CD8-positive, alpha-beta memory T cell (primary cell): ENCODE measurements around the gene ABCC12. TPM values are rescaled to one million over a fixed set of nuclear protein-coding genes. Genes with fewer than 3 reads are reported as not detected.
A peak's percentile ranks its signal among the peaks of the same experiment; 100 is the strongest.

Experiments
- CTCF ChIA-PET: fragments of 350-600 bp; sonication (Branson Sonifier 250); formaldehyde crosslinking; loops from one replicate; lab custom pipeline; 2021; ENCODE audit warnings: antibody characterized with exemption; lab: Charles Lee
- POLR2A ChIA-PET: fragments of 350-600 bp; sonication (Branson Sonifier 250); formaldehyde crosslinking; loops from one replicate; lab custom pipeline; 2021; ENCODE audit warnings: antibody characterized with exemption; lab: Charles Lee
- DNase-seq, 5 donors: peaks; one replicate each; pipeline versions ENCODE4 v3.0.0 to v3.0.0-alpha.2; 2020 to 2022; ENCODE audit warnings: mixed read lengths in 1 of 5
- H3K27ac ChIP-seq: one replicate; pipeline ENCODE4 v1.7.0; 2013; ENCODE audit warnings: low read depth, mild to moderate bottlenecking, low read length, moderate library complexity
- H3K27me3 ChIP-seq: 2 replicates; pipeline ENCODE4 v1.7.0; 2013; ENCODE audit warnings: low read length, mild to moderate bottlenecking; ENCODE audit not compliant: insufficient read depth, poor library complexity, severe bottlenecking
- H3K36me3 ChIP-seq: 2 replicates; pipeline ENCODE4 v1.7.0; 2013; ENCODE audit warnings: mild to moderate bottlenecking, low read length, moderate library complexity; ENCODE audit not compliant: insufficient read depth
- H3K4me1 ChIP-seq: 2 replicates; pipeline ENCODE4 v1.7.0; 2013; ENCODE audit warnings: mild to moderate bottlenecking, low read length, moderate library complexity; ENCODE audit not compliant: insufficient read depth
- H3K4me3 ChIP-seq: 2 replicates; pipeline ENCODE4 v1.7.0; 2013; ENCODE audit warnings: mild to moderate bottlenecking, low read length
- H3K9me3 ChIP-seq: 2 replicates; pipeline ENCODE4 v1.7.0; 2013; ENCODE audit warnings: mild to moderate bottlenecking, low read length
- H3K27ac Mint-ChIP-seq, 8 donors: one replicate each; pipeline ENCODE4 v1.8.0; 2020 to 2021; ENCODE audit warnings: mixed read lengths in 8 of 8, mild to moderate bottlenecking in 6 of 8, inconsistent platforms in 3 of 8, moderate library complexity in 3 of 8
- H3K27me3 Mint-ChIP-seq, 2 donors: one replicate each; pipeline ENCODE4 v1.8.0; 2020 to 2021; ENCODE audit warnings: mixed read lengths in 2 of 2, mild to moderate bottlenecking in 1 of 2, moderate library complexity in 1 of 2
- H3K36me3 Mint-ChIP-seq, 3 donors: one replicate each; pipeline ENCODE4 v1.8.0; 2020 to 2021; ENCODE audit warnings: mixed read lengths in 3 of 3, inconsistent platforms in 1 of 3, mild to moderate bottlenecking in 1 of 3
- H3K4me1 Mint-ChIP-seq, 3 donors: one replicate each; pipeline ENCODE4 v1.8.0; 2020 to 2021; ENCODE audit warnings: mixed read lengths in 3 of 3, inconsistent platforms in 1 of 3, mild to moderate bottlenecking in 1 of 3
- H3K4me3 Mint-ChIP-seq, 7 donors: one replicate each; pipeline ENCODE4 v1.8.0; 2020 to 2021; ENCODE audit warnings: mixed read lengths in 7 of 7, mild to moderate bottlenecking in 6 of 7, moderate library complexity in 4 of 7, inconsistent platforms in 2 of 7
- H3K9me3 Mint-ChIP-seq, 5 donors: one replicate each; pipeline ENCODE4 v1.8.0; 2020 to 2022; ENCODE audit warnings: mixed read lengths in 5 of 5, mild to moderate bottlenecking in 3 of 5, moderate library complexity in 2 of 5, inconsistent platforms in 1 of 5
- polyA plus RNA-seq: library from polyadenylated mRNA; unstranded; fragments of 300-500 nt; fragmentation: Illumina TruSeq; gene quantifications from one replicate; pipeline ENCODE4 v1.2.3, GENCODE V29; 2021
- total RNA-seq, 2 experiments: library from RNA; stranded (reverse); gene quantifications; one replicate each; pipeline ENCODE4 v1.2.3, GENCODE V29; 2021

The ABCC12 gene
- total and polyA plus RNA-seq, 3 experiments from 2014 or later: not detected

DNA sequence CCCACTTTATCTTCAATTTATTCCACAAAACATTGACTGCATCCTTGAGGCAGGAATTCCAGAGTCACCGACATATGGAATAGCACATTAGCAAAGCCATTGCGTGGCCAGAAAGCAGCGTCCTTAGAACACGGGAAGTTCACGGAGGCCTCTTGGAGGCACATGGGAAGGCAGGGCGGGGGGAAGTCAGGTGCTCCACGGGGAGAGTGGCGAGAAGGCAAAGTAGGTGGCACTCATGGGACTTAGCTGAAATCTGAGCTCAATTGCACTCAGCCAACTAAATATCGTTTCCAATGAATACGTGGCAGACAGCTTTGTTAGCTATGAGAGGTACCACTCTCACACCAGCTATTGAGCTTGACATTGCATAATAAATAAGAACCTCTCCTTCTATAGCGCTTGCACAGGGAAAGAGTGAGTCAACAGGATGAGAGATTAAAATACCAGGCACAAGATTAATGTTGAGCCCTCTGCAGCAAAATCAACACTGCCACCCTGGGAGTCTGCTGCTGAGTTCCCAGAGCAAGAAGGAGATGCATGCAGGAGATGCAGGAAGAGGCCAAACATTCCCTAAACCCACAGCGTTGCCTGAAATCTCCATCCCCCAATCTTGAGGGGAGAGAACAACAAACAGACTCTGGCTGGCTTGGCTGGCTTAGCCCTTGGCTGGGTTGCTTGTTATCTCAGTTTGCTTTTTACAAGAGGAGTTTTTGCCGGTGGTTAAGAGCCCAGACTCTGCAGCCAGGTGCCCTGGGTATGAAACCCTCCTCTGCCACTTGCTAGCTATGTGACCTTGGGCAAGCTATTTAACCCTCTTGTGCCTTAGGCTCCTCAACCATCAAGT, 28.8 kb downstream of the ABCC12 start:
- H3K36me3 ChIP-seq: no peaks in the 10 kb centered on the region
- Mint-ChIP-seq H3K4me3 (no peak overlapping the region), H3K9me3 (no peaks in the 10 kb centered on the region), H3K27ac (no peak overlapping the region), H3K4me1 (no peaks in the 10 kb centered on the region), H3K36me3 (no peaks in the 10 kb centered on the region), H3K27me3 (peaks cover 5 to 9% of the 10 kb centered on the region in 2 donors)
- H3K27me3 ChIP-seq: no peaks in the 10 kb centered on the region
- H3K27ac ChIP-seq: no peak overlapping the region
- CTCF ChIA-PET: interaction anchor here (1.6 kb wide), 1 partner anchor 11 kb away, joined by 3 read pairs; no protein-coding TSS in a partner anchor
- POLR2A ChIA-PET: no interaction called here
- DNase-seq: no peak
- no peaks in the 10 kb centered on the region for H3K4me1 ChIP-seq
- no peaks in the 10 kb centered on the region for H3K9me3 ChIP-seq
- no peak overlapping the region for H3K4me3 ChIP-seq

- Histone ChIP-seq H3K27me3 (no peaks in the 10 kb centered on the region), H3K36me3 (no peaks in the 10 kb centered on the region), H3K9me3 (no peaks in the 10 kb centered on the region), H3K4me3 (no peak overlapping the region), H3K27ac (no peak overlapping the region), H3K4me1 (no peaks in the 10 kb centered on the region)
- ChIA-PET POLR2A (no interaction called here), CTCF (interaction anchor here (1.6 kb wide), 1 partner anchor 12 kb away, joined by 3 read pairs; no protein-coding TSS in a partner anchor)
- H3K4me3 Mint-ChIP-seq: no peak overlapping the region
- H3K27me3 Mint-ChIP-seq: peaks cover 0 to 3% of the 10 kb centered on the region in 2 donors
- H3K36me3 Mint-ChIP-seq: no peaks in the 10 kb centered on the region
- no peaks in the 10 kb centered on the region for H3K4me1 Mint-ChIP-seq
- no peak overlapping the region for H3K27ac Mint-ChIP-seq
- no peaks in the 10 kb centered on the region for H3K9me3 Mint-ChIP-seq
- DNase-seq: no peak
Observed at GRCh38 chr16:48125888-48126287, 29.9 kb downstream of the ABCC12 start.

DNA sequence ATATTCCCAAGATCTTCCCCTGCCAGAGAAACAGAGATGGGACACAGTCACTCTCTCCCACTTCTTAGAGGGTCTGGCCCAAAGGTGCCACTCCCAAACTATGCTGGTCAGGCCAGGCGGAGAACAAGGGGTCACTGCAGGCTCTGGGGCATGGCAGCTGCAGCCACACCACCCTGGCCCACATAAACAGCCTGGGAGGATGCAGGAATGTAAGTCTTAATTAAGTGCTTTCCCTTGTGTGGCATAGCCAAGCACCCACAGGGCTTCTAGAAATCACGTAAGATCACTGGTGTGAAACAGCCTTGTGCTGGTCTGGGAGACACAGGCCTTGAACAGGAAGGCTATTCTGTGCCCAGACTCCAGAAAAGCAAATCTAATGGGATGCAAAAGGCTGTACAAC, 31.5 kb downstream of the ABCC12 start:
- Histone ChIP-seq H3K9me3 (no peaks in the 10 kb centered on the region), H3K4me3 (no peak overlapping the region), H3K36me3 (no peaks in the 10 kb centered on the region), H3K27ac (no peak overlapping the region), H3K27me3 (no peaks in the 10 kb centered on the region), H3K4me1 (no peaks in the 10 kb centered on the region)
- Mint-ChIP-seq H3K4me1 (no peaks in the 10 kb centered on the region), H3K36me3 (no peaks in the 10 kb centered on the region), H3K9me3 (no peaks in the 10 kb centered on the region), H3K27me3 (peaks cover 0 to 1% of the 10 kb centered on the region in 2 donors), H3K4me3 (no peak overlapping the region), H3K27ac (no peak overlapping the region)
- DNase-seq: no peak
- ChIA-PET POLR2A (no interaction called here), CTCF (no interaction called here)

- Mint-ChIP-seq H3K27ac (peak overlapping the region in 1 of 8 donors; percentile 64), H3K4me3 (no peak overlapping the region), H3K9me3 (no peaks in the 10 kb centered on the region), H3K27me3 (peaks cover 0 to 1% of the 10 kb centered on the region in 2 donors), H3K4me1 (no peaks in the 10 kb centered on the region), H3K36me3 (no peaks in the 10 kb centered on the region)
- H3K27me3 ChIP-seq: no peaks in the 10 kb centered on the region
- no peaks in the 10 kb centered on the region for H3K36me3 ChIP-seq
- ChIA-PET POLR2A (no interaction called here), CTCF (no interaction called here)
- no peak for DNase-seq
- no peaks in the 10 kb centered on the region for H3K4me1 ChIP-seq
- H3K4me3 ChIP-seq: no peak overlapping the region
- H3K27ac ChIP-seq: no peak overlapping the region
- no peaks in the 10 kb centered on the region for H3K9me3 ChIP-seq
Observed at GRCh38 chr16:48123104-48123788, 32.5 kb downstream of the ABCC12 start.

GRCh38 chr16:48121276-48121675, 34.5 kb downstream of the ABCC12 start:
- CTCF ChIA-PET: no interaction called here

GRCh38 chr16:48118841-48119240, 37.0 kb downstream of the ABCC12 start:
- ChIA-PET POLR2A (no interaction called here), CTCF (no interaction called here)
- no peaks in the 10 kb centered on the region for H3K4me1 ChIP-seq

More at GRCh38 chr16:48121276-48121675, 34.5 kb downstream of the ABCC12 start:
- H3K27me3 Mint-ChIP-seq: peaks cover 2 to 6% of the 10 kb centered on the region in 2 donors
- H3K27ac Mint-ChIP-seq: no peak overlapping the region
- no peak overlapping the region for H3K27ac ChIP-seq
- H3K36me3 Mint-ChIP-seq: no peaks in the 10 kb centered on the region
- no peaks in the 10 kb centered on the region for H3K9me3 Mint-ChIP-seq
- no peak overlapping the region for H3K4me3 ChIP-seq
- no peaks in the 10 kb centered on the region for H3K4me1 ChIP-seq
- H3K9me3 ChIP-seq: no peaks in the 10 kb centered on the region
- POLR2A ChIA-PET: no interaction called here
- H3K4me3 Mint-ChIP-seq: no peak overlapping the region
- H3K36me3 ChIP-seq: no peaks in the 10 kb centered on the region
- no peaks in the 10 kb centered on the region for H3K4me1 Mint-ChIP-seq
- no peaks in the 10 kb centered on the region for H3K27me3 ChIP-seq
- no peak for DNase-seq

GRCh38 chr16:48117217-48118105, 38.3 kb downstream of the ABCC12 start:
- no peak overlapping the region for H3K4me3 Mint-ChIP-seq
- Histone ChIP-seq H3K9me3 (no peaks in the 10 kb centered on the region), H3K36me3 (no peaks in the 10 kb centered on the region), H3K27ac (no peak overlapping the region), H3K27me3 (no peaks in the 10 kb centered on the region), H3K4me1 (no peaks in the 10 kb centered on the region), H3K4me3 (no peak overlapping the region)
- CTCF ChIA-PET: no interaction called here
- POLR2A ChIA-PET: no interaction called here
- H3K27me3 Mint-ChIP-seq: peaks cover 7 to 9% of the 10 kb centered on the region in 2 donors
- no peaks in the 10 kb centered on the region for H3K9me3 Mint-ChIP-seq
- H3K4me1 Mint-ChIP-seq: no peaks in the 10 kb centered on the region
- no peak overlapping the region for H3K27ac Mint-ChIP-seq
- DNase-seq: peak; percentile 15 to 64 (median 35)
- H3K36me3 Mint-ChIP-seq: no peaks in the 10 kb centered on the region

More at GRCh38 chr16:48118841-48119240, 37.0 kb downstream of the ABCC12 start:
- no peaks in the 10 kb centered on the region for H3K9me3 Mint-ChIP-seq
- Histone ChIP-seq H3K4me3 (no peak overlapping the region), H3K27ac (no peak overlapping the region), H3K36me3 (no peaks in the 10 kb centered on the region), H3K27me3 (no peaks in the 10 kb centered on the region), H3K9me3 (no peaks in the 10 kb centered on the region)
- no peak overlapping the region for H3K27ac Mint-ChIP-seq
- no peaks in the 10 kb centered on the region for H3K36me3 Mint-ChIP-seq
- H3K27me3 Mint-ChIP-seq: peaks cover 7 to 9% of the 10 kb centered on the region in 2 donors
- H3K4me1 Mint-ChIP-seq: no peaks in the 10 kb centered on the region
- no peak overlapping the region for H3K4me3 Mint-ChIP-seq
- DNase-seq: no peak
